ENCODE measurements around the gene PRR14L.

Gene PRR14L

DNA sequence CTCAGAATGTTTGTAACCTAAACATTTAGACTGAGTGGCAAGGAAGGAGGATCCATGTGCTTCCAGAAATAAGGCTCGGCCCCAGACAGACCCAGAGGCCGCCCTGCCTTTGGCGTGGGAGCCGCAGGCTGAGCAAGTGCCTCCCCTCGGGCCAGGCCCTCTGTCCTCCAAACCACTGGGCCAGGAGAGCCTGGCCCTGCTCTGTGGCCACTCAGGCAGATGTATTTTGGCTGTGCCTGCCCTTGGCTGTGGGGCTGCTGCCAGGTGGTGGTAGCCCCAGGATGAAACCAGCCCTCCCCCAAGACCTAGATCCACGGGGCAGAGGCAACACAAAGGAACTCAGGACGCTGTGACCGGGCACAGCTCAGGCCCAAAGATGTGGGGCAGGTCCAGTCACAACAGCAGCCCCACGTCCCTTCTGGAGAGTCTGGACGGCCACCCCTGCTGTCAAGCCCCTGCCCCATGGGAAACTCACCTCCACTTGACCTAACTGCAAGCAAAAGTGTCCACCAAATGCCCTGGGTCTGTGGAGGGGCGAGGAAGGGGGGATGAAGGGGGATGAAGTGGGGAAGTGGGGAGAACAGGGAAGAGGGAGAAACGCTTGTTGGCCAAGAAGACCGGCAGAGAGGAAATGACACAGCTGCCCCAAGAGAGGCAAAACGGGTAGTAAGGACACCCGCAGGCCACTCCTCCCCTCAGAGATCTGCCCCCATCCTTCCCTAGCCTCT lies 111.9 kb downstream of the PRR14L start:
- DNase-seq (ENCODE audit: low spot score) = no peak

- DNase-seq (ENCODE audit: low spot score) = no peak
Observed at GRCh38 chr22:31637447-31637890, 112.5 kb downstream of the PRR14L start.

DNA sequence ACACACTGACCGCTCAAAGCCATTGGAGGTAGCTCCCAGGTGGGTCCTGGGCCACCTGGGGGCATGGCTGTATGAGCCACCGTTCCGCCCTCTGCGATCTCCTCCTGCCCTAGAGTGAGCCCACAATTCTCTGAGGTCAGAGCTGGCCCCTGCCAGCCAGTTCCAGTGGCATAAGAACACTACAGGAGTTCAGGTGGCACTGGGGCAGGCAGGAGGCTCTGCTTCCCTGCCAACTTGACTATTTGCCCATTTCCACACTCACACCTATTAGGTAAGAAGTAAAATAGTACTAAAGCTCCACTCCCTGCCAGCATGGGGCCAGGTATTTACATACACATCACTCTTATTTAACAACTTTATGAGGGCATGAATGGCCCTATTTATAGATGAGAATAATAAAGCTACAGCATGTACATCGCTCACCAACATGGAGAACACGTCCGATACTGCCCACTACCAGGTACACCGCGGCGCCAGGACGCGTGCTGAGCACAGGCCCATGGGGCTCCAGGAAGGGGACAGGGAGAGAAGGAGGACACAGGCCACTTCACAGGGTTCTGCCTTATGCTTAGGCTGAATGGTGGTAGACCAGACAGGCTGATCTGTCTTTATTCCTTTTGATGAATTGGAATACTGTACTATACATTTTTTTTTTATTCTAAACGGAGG lies 114.2 kb downstream of the PRR14L start:
- no peak for DNase-seq (ENCODE audit: low spot score)

- DNase-seq (ENCODE audit: low spot score) = no peak
Observed at GRCh38 chr22:31631436-31631835, 118.5 kb downstream of the PRR14L start.

All from HuH-7 (cell line).